Activated CD8-positive, alpha-beta memory T cell treated with anti-CD3 and anti-CD28 coated beads for 36 hours (primary cell): ENCODE measurements around the gene ITGAX. TPM values are rescaled to one million over a fixed set of nuclear protein-coding genes. Genes with fewer than 3 reads are reported as not detected.

Experiments
- CTCF ChIA-PET: fragments of 350-600 bp; sonication (Branson Sonifier 250); formaldehyde crosslinking; loops from one replicate; lab custom pipeline; 2021; ENCODE audit warnings: antibody characterized with exemption; lab: Charles Lee
- POLR2A ChIA-PET: fragments of 350-600 bp; sonication (Branson Sonifier 250); formaldehyde crosslinking; loops from one replicate; lab custom pipeline; 2021; ENCODE audit warnings: antibody characterized with exemption; lab: Charles Lee
- total RNA-seq, 2 experiments: library from RNA; stranded (reverse); gene quantifications; one replicate each; pipeline ENCODE4 v1.2.3, GENCODE V29; 2021

Gene ITGAX
- total RNA-seq, 2 experiments from 2014 or later: 4.3 to 5.3 TPM

DNA sequence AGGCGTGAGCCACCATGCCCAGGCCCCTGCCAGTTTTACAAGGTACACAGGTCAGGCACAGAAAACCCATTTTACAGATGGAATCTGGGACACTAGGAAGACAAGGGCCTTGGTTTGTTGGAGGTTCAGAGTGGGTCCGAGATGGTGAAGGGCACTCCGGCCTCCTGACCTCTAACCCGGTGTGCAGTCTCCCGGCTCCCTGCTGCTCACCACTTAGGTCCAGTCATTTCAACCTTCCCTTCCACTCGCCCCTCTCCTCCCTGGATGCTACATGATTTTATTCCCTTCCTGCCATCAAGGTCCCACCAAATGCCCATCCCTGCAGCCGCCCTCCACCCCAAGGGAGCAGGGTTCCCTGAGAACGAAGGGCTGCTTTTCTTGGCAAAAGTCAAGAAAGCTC is 8.7 kb downstream of the ITGAX start:
- CTCF ChIA-PET: no interaction called here
- POLR2A ChIA-PET: interaction anchor here (0.6 kb wide), 1 partner anchor 179 kb away, joined by 4 read pairs; no protein-coding TSS in a partner anchor

DNA sequence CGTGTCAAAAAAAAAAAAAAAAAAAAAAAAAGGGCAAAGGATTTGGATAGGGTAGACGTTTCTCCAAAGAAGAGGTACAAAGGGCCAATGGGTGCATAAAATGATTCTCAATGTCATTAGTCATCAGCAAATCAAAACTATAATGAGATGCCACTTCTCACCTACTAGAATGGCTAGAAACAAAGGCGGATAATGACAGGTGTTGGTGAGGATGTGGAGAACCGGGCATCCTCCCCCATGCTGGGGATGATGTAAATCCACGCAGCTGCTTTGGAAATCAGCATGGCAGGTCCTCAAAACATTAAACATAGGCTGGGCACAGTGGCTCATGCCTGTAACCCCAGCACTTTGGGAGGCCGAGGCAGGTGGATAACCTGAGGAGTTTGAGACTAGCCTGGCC is 9.4 kb downstream of the ITGAX start:
- ChIA-PET POLR2A (interaction anchor here (0.6 kb wide), 1 partner anchor 180 kb away, joined by 4 read pairs; no protein-coding TSS in a partner anchor), CTCF (no interaction called here)

- CTCF ChIA-PET: interaction anchor here (0.9 kb wide), 1 partner anchor 10 kb away, joined by 3 read pairs; no protein-coding TSS in a partner anchor
- POLR2A ChIA-PET: interaction anchor here (0.5 kb wide), 1 partner anchor 223 kb away, joined by 4 read pairs; no protein-coding TSS in a partner anchor
Observed at GRCh38 chr16:31365131-31365865, 10.3 kb downstream of the ITGAX start.

GRCh38 chr16:31367853-31368252 is 12.9 kb downstream of the ITGAX start:
- ChIA-PET CTCF (no interaction called here), POLR2A (no interaction called here)

GRCh38 chr16:31371008-31371407 is 16.0 kb downstream of the ITGAX start:
- CTCF ChIA-PET: interaction anchor here (0.6 kb wide), 1 partner anchor 246 kb away, joined by 3 read pairs; no protein-coding TSS in a partner anchor
- POLR2A ChIA-PET: no interaction called here

GRCh38 chr16:31371619-31372484 is 16.9 kb downstream of the ITGAX start:
- ChIA-PET POLR2A (no interaction called here), CTCF (interaction anchor here (0.6 to 0.8 kb wide), 2 partner anchors 11 to 110 kb away, joined by 3 to 4 read pairs; no protein-coding TSS in a partner anchor)

GRCh38 chr16:31373235-31373634 is 18.3 kb downstream of the ITGAX start:
- CTCF ChIA-PET: no interaction called here

DNA sequence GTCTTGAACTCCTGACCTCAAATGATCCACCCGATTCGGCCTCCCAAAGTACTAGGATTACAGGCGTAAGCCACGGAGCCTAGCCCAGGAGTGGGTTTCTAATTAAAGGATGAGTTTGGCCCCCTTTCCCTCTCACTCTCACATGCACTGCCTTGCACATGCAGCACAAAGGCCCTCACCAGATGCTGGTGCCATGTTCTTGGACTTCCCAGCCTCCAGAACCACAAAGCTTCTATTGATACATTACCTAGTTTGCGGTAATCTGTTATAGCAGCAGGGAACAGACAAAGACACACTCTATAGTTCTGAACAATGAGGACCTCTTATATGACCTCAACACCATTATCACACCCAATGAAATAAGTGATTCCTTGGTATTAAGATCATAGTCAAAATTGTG is 20.3 kb downstream of the ITGAX start:
- CTCF ChIA-PET: interaction anchor here (1.6 kb wide), 1 partner anchor 10 kb away, joined by 3 read pairs; no protein-coding TSS in a partner anchor
- POLR2A ChIA-PET: no interaction called here

More at GRCh38 chr16:31373235-31373634, 18.3 kb downstream of the ITGAX start:
- POLR2A ChIA-PET: no interaction called here

- POLR2A ChIA-PET: no interaction called here
- CTCF ChIA-PET: interaction anchor here (1.1 kb wide), 1 partner anchor 16 kb away, joined by 3 read pairs; no protein-coding TSS in a partner anchor
Observed at GRCh38 chr16:31376705-31377104, 21.7 kb downstream of the ITGAX start.

DNA sequence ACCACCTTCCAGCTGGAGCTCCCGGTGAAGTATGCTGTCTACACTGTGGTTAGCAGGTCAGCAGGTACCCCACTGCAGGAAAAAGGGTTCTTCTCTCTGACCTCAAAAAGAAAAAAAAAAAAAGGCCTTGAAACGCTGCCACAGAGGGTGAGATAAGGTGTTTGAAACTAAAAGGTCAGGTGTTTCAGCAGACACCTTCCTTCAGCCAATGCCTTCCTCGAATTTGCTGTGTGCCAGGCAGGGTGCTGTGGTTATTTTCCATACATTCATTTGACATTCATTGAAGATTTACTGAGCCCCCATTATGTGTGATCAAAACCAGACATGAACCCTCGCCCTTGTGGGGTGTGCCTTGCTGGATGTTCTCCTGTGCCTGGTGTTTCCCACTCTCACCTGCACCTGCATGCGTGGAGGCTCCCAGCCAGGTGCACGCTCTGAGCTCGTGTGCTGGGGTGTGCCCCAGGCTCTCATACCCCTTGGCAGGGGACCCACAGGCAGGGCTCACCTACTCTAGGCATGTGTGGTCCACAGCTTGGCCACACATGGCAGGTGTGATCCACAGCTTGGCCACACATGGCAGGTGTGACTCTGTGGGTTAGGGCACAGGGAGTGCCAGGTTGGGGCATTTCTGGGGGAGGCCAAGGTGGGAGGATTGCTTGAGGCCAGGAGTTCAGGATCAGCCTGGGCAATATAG is 22.4 kb downstream of the ITGAX start:
- POLR2A ChIA-PET: no interaction called here
- CTCF ChIA-PET: no interaction called here

DNA sequence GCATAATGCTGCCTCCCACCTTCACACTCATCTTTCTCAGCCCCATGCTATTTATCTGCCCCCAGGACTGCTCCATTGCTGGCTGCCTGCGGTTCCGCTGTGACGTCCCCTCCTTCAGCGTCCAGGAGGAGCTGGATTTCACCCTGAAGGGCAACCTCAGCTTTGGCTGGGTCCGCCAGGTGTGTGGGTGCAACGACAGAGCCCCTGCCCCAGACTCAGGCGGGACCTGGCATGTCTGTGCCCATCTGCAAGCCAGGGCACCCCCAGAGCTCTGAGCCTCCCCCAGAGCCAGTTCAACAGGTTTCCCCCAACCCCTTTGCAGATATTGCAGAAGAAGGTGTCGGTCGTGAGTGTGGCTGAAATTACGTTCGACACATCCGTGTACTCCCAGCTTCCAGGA is 25.2 kb downstream of the ITGAX start:
- CTCF ChIA-PET: interaction anchor here (1.3 kb wide), 1 partner anchor 22 kb away, joined by 6 read pairs; no protein-coding TSS in a partner anchor
- POLR2A ChIA-PET: no interaction called here

- CTCF ChIA-PET: interaction anchor here (0.7 to 2.0 kb wide), 14 partner anchors 10 to 240 kb away, joined by 3 to 11 read pairs (median 3); partner anchors contain the start of genes ITGAD, PYCARD and ZNF843
- POLR2A ChIA-PET: interaction anchor here (0.5 to 1.7 kb wide), 4 partner anchors 23 to 199 kb away, joined by 3 to 10 read pairs (median 7); no protein-coding TSS in a partner anchor
Observed at GRCh38 chr16:31382485-31383161, 27.6 kb downstream of the ITGAX start.

GRCh38 chr16:31385680-31386079 is 30.7 kb downstream of the ITGAX start:
- ChIA-PET CTCF (interaction anchor here (1.0 to 1.6 kb wide), 2 partner anchors 54 to 66 kb away, joined by 4 read pairs; no protein-coding TSS in a partner anchor), POLR2A (interaction anchor here (1.1 to 1.9 kb wide), 5 partner anchors 36 to 205 kb away, joined by 3 to 4 read pairs (median 4); partner anchors contain the start of genes ARMC5 and FUS)

DNA sequence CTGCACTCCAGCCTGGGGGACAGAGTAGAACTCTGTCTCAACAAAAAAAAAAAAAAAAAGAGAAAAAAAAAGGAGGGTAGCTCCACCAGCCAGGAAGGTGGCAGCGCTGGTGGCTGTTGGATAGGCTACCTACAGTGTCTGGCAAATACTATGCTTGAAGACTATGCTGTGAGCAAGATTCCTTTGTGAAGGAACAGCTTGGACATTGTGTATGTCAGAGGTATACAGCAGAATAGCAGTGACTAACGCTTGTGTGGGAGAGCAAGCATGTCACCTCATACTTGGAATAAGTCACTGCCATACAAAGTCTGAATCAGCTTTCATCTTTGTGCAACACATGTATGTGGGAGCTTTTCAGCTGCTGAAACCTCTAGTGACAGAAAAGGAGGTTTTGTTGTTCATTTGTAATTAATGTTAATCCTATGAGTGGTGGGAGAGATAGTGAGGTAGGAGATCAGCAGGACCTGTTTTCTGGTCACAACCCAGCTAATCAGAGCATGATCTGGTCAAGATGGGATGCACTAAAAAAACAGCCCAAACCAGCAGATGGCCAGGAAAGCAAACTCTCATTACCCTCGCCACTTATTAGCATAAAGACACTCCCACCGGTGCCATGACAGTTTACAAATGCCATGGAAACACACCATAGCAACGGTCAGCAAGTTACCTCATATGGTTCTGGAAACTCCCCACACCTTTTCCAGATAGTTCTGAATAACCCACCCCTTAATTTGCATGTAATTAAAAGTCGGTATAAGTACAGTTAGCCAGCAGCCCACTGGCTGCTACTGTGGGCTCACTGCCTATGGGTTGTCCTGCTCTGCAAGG is 31.4 kb downstream of the ITGAX start:
- CTCF ChIA-PET: interaction anchor here (0.6 to 1.6 kb wide), 5 partner anchors 33 to 72 kb away, joined by 3 to 4 read pairs (median 3); no protein-coding TSS in a partner anchor
- POLR2A ChIA-PET: interaction anchor here (0.5 to 1.9 kb wide), 6 partner anchors 33 to 206 kb away, joined by 3 to 6 read pairs (median 4); partner anchors contain the start of genes ARMC5 and FUS

DNA sequence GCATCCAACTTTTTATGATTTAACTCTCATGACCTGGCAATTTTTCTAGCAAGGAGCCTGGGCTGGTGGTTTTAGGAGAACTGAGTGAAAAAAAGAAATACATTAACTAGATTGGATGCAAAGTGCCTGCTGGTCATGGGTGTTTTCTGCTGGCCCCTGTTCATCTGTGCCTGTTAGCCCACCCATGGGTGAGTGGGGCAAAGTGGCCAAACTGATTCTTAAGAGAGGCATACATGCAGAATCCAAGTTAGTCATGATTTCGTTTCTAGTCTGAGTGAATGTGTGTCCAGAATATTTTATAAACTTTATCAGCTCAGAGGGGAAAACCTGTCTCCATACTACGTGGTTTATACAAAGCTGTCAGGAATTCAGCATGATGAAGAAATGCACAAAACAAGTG is 33.6 kb downstream of the ITGAX start:
- ChIA-PET CTCF (no interaction called here), POLR2A (no interaction called here)

DNA sequence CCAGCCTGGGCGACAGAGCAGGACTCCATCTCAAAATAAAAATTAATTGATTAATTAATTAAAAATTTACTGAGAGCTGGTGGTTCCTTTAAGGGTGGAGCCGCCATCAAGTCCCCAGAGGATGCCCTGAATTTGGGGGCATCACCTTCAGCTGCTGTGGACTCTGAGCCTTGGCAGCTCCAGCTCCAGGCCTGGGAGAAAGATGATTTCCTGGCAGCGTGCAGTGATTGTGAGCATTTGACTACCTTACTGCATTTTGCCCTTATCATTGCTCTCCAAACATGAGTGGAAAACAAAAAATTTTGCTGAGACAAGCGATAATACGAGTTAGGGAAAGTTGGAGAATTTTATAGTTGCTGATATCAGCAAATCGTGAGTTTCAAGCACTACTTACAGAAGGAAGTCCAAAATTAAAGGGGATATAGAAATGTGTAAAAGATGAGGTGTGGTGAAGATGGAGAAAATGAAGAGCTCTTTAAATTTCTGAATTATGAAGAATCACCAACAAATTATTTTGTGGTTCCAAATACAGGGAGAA is 35.6 kb downstream of the ITGAX start:
- ChIA-PET CTCF (interaction anchor here (1.5 kb wide), 1 partner anchor 25 kb away, joined by 4 read pairs; no protein-coding TSS in a partner anchor), POLR2A (no interaction called here)

DNA sequence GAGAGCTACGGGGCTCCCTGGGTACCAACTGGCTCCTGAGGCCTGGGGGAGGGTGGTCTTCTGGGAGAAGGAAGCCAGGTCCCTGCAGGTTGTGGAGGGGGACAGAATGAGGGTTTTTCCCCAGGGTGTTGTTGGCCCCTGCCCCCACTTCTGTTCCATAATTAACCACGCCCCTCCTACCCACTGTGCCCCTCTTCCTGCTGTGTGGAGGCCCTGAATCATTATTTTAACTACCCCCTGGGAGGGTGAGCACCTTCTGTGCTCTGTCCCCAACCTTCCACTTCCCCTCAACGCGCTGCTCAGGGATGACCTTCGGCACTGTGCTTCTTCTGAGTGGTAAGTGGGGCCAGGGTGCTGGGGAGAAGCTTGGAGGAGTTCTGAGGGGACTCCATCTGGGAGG is 38.1 kb downstream of the ITGAX start, which contains the start of gene ITGAD:
Gene ITGAD (plus strand): TSS at position 280 of the 400 bp plus-strand sequence. CDS start 26 bp downstream, at position 306.
- CTCF ChIA-PET: interaction anchor here (1.5 kb wide), 1 partner anchor 11 kb away, joined by 4 read pairs; no protein-coding TSS in a partner anchor
- POLR2A ChIA-PET: no interaction called here
